ENCODE measurements around the gene SURF2. TPM values are rescaled to one million over a fixed set of nuclear protein-coding genes. Genes with fewer than 3 reads are reported as not detected.

Gene SURF2
- total and polyA plus RNA-seq, 2 experiments from 2014 or later, result 39.9 to 104 TPM

- H3K9me3 Mint-ChIP-seq, result peaks cover 16% of the 10 kb centered on the region
- H3K27me3 ChIP-seq (ENCODE audit: insufficient read depth), result no peaks in the 10 kb centered on the region
- H3K4me1 Mint-ChIP-seq, result no peaks in the 10 kb centered on the region
- H3K36me3 ChIP-seq (ENCODE audit: insufficient read depth), result no peaks in the 10 kb centered on the region
- TF ChIP-seq ZNF114 (CRISPR knock-in tag; IDR thresholded peaks at IDR 0.05), result no peak
- no peak for TF ChIP-seq EZH2phosphoT487 (IDR thresholded peaks at IDR 0.05; ENCODE audit: unreplicated experiment)
- TF ChIP-seq STAT1 (IDR thresholded peaks at IDR 0.05; ENCODE audit: unreplicated experiment), result no peak
- TF ChIP-seq CREB1 (CRISPR knock-in tag; IDR thresholded peaks at IDR 0.05; ENCODE audit: low read depth), result no peak
- no peak for TF ChIP-seq ZNF331 (CRISPR knock-in tag; IDR thresholded peaks at IDR 0.05; ENCODE audit: low read depth)
- no peak for TF ChIP-seq NANOG (IDR thresholded peaks at IDR 0.05; ENCODE audit: borderline replicate concordance)
- no peak for TF ChIP-seq JUNB (IDR thresholded peaks at IDR 0.05; ENCODE audit: unreplicated experiment)
- no peak for TF ChIP-seq POLR2AphosphoS5 (IDR thresholded peaks at IDR 0.05; ENCODE audit: low read depth)
- TF ChIP-seq REST (IDR thresholded peaks at IDR 0.05; ENCODE audit: unreplicated experiment), result no peak
- no peak for TF ChIP-seq EZH2 (IDR thresholded peaks at IDR 0.05; ENCODE audit: low read depth, unreplicated experiment)
- TF ChIP-seq, protein P1, sequence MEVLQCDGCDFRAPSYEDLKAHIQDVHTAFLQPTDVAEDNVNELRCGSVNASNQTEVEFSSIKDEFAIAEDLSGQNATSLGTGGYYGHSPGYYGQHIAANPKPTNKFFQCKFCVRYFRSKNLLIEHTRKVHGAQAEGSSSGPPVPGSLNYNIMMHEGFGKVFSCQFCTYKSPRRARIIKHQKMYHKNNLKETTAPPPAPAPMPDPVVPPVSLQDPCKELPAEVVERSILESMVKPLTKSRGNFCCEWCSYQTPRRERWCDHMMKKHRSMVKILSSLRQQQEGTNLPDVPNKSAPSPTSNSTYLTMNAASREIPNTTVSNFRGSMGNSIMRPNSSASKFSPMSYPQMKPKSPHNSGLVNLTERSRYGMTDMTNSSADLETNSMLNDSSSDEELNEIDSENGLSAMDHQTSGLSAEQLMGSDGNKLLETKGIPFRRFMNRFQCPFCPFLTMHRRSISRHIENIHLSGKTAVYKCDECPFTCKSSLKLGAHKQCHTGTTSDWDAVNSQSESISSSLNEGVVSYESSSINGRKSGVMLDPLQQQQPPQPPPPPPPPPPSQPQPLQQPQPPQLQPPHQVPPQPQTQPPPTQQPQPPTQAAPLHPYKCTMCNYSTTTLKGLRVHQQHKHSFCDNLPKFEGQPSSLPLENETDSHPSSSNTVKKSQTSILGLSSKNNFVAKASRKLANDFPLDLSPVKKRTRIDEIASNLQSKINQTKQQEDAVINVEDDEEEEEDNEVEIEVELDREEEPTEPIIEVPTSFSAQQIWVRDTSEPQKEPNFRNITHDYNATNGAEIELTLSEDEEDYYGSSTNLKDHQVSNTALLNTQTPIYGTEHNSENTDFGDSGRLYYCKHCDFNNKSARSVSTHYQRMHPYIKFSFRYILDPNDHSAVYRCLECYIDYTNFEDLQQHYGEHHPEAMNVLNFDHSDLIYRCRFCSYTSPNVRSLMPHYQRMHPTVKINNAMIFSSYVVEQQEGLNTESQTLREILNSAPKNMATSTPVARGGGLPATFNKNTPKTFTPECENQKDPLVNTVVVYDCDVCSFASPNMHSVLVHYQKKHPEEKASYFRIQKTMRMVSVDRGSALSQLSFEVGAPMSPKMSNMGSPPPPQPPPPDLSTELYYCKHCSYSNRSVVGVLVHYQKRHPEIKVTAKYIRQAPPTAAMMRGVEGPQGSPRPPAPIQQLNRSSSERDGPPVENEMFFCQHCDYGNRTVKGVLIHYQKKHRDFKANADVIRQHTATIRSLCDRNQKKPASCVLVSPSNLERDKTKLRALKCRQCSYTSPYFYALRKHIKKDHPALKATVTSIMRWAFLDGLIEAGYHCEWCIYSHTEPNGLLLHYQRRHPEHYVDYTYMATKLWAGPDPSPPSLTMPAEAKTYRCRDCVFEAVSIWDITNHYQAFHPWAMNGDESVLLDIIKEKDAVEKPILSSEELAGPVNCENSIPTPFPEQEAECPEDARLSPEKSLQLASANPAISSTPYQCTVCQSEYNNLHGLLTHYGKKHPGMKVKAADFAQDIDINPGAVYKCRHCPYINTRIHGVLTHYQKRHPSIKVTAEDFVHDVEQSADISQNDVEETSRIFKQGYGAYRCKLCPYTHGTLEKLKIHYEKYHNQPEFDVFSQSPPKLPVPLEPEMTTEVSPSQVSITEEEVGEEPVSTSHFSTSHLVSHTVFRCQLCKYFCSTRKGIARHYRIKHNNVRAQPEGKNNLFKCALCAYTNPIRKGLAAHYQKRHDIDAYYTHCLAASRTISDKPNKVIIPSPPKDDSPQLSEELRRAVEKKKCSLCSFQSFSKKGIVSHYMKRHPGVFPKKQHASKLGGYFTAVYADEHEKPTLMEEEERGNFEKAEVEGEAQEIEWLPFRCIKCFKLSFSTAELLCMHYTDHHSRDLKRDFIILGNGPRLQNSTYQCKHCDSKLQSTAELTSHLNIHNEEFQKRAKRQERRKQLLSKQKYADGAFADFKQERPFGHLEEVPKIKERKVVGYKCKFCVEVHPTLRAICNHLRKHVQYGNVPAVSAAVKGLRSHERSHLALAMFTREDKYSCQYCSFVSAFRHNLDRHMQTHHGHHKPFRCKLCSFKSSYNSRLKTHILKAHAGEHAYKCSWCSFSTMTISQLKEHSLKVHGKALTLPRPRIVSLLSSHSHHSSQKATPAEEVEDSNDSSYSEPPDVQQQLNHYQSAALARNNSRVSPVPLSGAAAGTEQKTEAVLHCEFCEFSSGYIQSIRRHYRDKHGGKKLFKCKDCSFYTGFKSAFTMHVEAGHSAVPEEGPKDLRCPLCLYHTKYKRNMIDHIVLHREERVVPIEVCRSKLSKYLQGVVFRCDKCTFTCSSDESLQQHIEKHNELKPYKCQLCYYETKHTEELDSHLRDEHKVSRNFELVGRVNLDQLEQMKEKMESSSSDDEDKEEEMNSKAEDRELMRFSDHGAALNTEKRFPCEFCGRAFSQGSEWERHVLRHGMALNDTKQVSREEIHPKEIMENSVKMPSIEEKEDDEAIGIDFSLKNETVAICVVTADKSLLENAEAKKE (CRISPR knock-in tag; IDR thresholded peaks at IDR 0.05), result no peak
- TF ChIP-seq, protein P2, sequence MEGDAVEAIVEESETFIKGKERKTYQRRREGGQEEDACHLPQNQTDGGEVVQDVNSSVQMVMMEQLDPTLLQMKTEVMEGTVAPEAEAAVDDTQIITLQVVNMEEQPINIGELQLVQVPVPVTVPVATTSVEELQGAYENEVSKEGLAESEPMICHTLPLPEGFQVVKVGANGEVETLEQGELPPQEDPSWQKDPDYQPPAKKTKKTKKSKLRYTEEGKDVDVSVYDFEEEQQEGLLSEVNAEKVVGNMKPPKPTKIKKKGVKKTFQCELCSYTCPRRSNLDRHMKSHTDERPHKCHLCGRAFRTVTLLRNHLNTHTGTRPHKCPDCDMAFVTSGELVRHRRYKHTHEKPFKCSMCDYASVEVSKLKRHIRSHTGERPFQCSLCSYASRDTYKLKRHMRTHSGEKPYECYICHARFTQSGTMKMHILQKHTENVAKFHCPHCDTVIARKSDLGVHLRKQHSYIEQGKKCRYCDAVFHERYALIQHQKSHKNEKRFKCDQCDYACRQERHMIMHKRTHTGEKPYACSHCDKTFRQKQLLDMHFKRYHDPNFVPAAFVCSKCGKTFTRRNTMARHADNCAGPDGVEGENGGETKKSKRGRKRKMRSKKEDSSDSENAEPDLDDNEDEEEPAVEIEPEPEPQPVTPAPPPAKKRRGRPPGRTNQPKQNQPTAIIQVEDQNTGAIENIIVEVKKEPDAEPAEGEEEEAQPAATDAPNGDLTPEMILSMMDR (conservative IDR thresholded peaks at IDR 0.05; ENCODE audit: low read depth in 2 of 2), result no peak
- no peak for TF ChIP-seq ETS1 (IDR thresholded peaks at IDR 0.05)
- no peaks in the 10 kb centered on the region for H3K4me1 ChIP-seq (ENCODE audit: insufficient read depth)
- no peaks in the 10 kb centered on the region for H3K36me3 Mint-ChIP-seq (ENCODE audit: low read depth)
- no peak overlapping the region for H3K27ac ChIP-seq (ENCODE audit: low read depth)
- no peaks in the 10 kb centered on the region for H3K79me2 ChIP-seq (replicated peaks; ENCODE audit: insufficient read depth)
- peaks cover 9% of the 10 kb centered on the region for H3K27me3 Mint-ChIP-seq (ENCODE audit: insufficient read depth, low read depth, poor library complexity)
- H3K4me3 ChIP-seq, result no peak overlapping the region
- ATAC-seq, result no peak
- no peak overlapping the region for H3K27ac Mint-ChIP-seq
- H3F3A ChIP-seq (replicated peaks; ENCODE audit: low read depth), result no peaks in the 10 kb centered on the region
- H3K4me2 ChIP-seq, result no peak overlapping the region
- H3K4me3 Mint-ChIP-seq, result no peak overlapping the region
- no peaks in the 10 kb centered on the region for H3K9me2 ChIP-seq (ENCODE audit: insufficient read depth)
- no peaks in the 10 kb centered on the region for H4K20me1 ChIP-seq (replicated peaks; ENCODE audit: insufficient read depth)
- DNase-seq (ENCODE audit: low spot score), result no peak
- no peak overlapping the region for H2AFZ ChIP-seq
Measured at GRCh38 chr9:133389025-133389557, 32.7 kb downstream of the SURF2 start.
